ENCODE data around the gene ITFG2. TPM values are rescaled to one million over a fixed set of nuclear protein-coding genes. Genes with fewer than 3 reads are reported as not detected.
A peak's percentile ranks its signal among the peaks of the same experiment; 100 is the strongest.

Gene ITFG2
- total RNA-seq, 1 experiment from 2014 or later: 41.6 TPM

DNA sequence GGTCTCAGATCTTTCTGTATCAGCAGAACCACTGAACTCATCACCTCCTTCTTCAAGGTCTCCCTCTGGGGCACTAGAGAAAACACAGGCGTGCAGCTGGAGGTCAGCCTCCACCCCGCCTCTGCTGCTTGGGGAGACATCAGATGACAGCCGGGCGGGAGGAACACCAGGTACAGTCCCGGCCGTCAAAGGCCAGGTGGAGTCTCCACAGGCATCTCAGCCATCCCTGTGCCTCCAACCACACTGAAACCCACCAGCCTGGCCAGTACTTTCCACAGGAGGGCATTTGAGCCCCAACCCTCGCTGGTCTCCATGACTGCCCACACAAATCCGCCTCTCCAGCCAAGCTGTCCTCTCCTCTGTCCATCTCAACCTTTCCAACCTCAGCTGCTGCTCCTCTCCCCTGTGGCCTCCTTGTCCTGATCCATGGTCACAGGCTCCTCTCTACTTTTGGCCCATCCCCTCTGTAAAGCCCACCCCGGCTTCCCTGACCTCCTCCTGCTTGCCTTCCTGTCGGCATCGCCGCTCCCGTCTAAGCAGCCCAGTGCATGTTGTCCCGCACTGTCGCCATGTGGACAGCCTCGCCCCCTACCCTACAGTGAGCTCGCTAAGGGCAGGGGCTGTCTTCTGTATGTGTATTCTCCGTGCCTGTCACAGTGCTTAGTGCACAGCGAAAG, 39.1 kb upstream of the ITFG2 start:
- Histone ChIP-seq H2BK120ac (ENCODE audit: low read depth, low read length, poor library complexity, severe bottlenecking) (no peak overlapping the region), H2BK15ac (ENCODE audit: low read depth, low read length) (no peak overlapping the region), H4K20me1 (ENCODE audit: control insufficient read depth, insufficient read depth, insufficient read length) (no peaks in the 10 kb centered on the region), H2AFZ (ENCODE audit: low read length) (no peak overlapping the region), H4K8ac (replicated peaks; ENCODE audit: insufficient read length, low read depth, low read length) (no peak overlapping the region), H3K4me2 (ENCODE audit: insufficient read depth, insufficient read length, low read length) (no peak overlapping the region), H3K14ac (ENCODE audit: insufficient read depth, low read length) (no peak overlapping the region), H4K91ac (ENCODE audit: insufficient read length, low read depth, low read length) (no peak overlapping the region), H3K27me3 (ENCODE audit: insufficient read depth, low read length) (no peaks in the 10 kb centered on the region), H2BK12ac (ENCODE audit: insufficient read length, low read depth, low read length) (no peak overlapping the region), H3K23ac (ENCODE audit: insufficient read length, low read depth, low read length) (no peak overlapping the region), H3K4me1 (ENCODE audit: insufficient read depth, low read length) (peaks cover 7% of the 10 kb centered on the region; the same call in 1 of the 2 replicates), H2BK5ac (ENCODE audit: insufficient read length, low read length) (no peak overlapping the region), H3K79me2 (ENCODE audit: insufficient read depth, low read length) (no peaks in the 10 kb centered on the region), H3K18ac (ENCODE audit: insufficient read length, low read depth, low read length) (no peak overlapping the region), H4K5ac (ENCODE audit: insufficient read length, low read depth, low read length) (no peak overlapping the region), H2BK20ac (ENCODE audit: low read depth, low read length, poor library complexity, severe bottlenecking) (no peak overlapping the region), H3K27ac (ENCODE audit: insufficient read length, low read depth, low read length) (no peak overlapping the region), H3K4ac (ENCODE audit: low read depth, low read length) (no peak overlapping the region), H3K56ac (ENCODE audit: insufficient read length, low read depth, low read length) (no peak overlapping the region), H3T11ph (ENCODE audit: low read length) (no peak overlapping the region), H3K23me2 (ENCODE audit: insufficient read length, low read depth, low read length, poor library complexity, severe bottlenecking) (no peaks in the 10 kb centered on the region), H3K79me1 (ENCODE audit: insufficient read depth, low read depth, low read length, poor library complexity, severe bottlenecking) (no peaks in the 10 kb centered on the region), H2AK5ac (ENCODE audit: insufficient read length, low read length) (no peak overlapping the region), H3K9ac (ENCODE audit: extremely low read depth, insufficient read length, low read length) (no peak overlapping the region), H3K9me3 (ENCODE audit: control insufficient read depth, low read depth, low read length) (no peaks in the 10 kb centered on the region)
- Mint-ChIP-seq H3K36me3 (ENCODE audit: insufficient read depth in 1 of 3, low read depth in 3 of 3) (no peaks in the 10 kb centered on the region), H3K27ac (peak overlapping the region in 1 of 3 experiments; percentile 4; a peak in 1 of 7 replicates), H3K9me3 (peaks cover 3 to 5% of the 10 kb centered on the region in 2 experiments; a peak in 2 of 5 replicates), H3K4me3 (no peak overlapping the region), H3K4me1 (peaks cover 16 to 28% of the 10 kb centered on the region in 2 experiments), H3K27me3 (ENCODE audit: low read depth) (no peaks in the 10 kb centered on the region; the same call in 1 of the 2 replicates)
- DNase-seq: peak; percentile 29
- TF ChIP-seq CTCF (conservative IDR thresholded peaks at IDR 0.05): no peak
- no CpG with 5 or more reads among the region's 19 CpGs for WGBS (ENCODE audit: extremely low coverage, insufficient read length, low lambda C conversion rate)
